HepG2 (cell line): ENCODE measurements around the gene ARHGAP33. TPM values are rescaled to one million over a fixed set of nuclear protein-coding genes. Genes with fewer than 3 reads are reported as not detected.
A peak's percentile ranks its signal among the peaks of the same experiment; 100 is the strongest.

Experiments
- CC2D1A ChIP-seq: sonication (generic); formaldehyde crosslinking; IDR thresholded peaks from 2 replicates; pipeline ENCODE4 v1.8.1; 2023; ENCODE audit warnings: mild to moderate bottlenecking, missing genetic modification reagents
- DNMT1 ChIP-seq: sonication (generic); formaldehyde crosslinking; IDR thresholded peaks from 2 replicates; pipeline ENCODE4 v1.5.1; 2020; ENCODE audit warnings: mild to moderate bottlenecking, missing genetic modification reagents
- FOXP1 ChIP-seq, 2 experiments: fragments of 450-650 bp in 1 of 2; IDR thresholded peaks; 2 replicates each; pipeline ENCODE4 v1.6.1; 2017 to 2018; ENCODE audit warnings: antibody characterized with exemption in 1 of 2
- HNF4G ChIP-seq, 2 experiments: sonication (generic) in 1 of 2; formaldehyde crosslinking in 1 of 2; IDR thresholded peaks; 2 replicates each; pipeline versions ENCODE4 v1.4.0 to v1.6.1; 2011 to 2020; ENCODE audit warnings: borderline replicate concordance in 2 of 2, low read depth in 2 of 2, mild to moderate bottlenecking in 2 of 2, low read length in 1 of 2, missing genetic modification reagents in 1 of 2, moderate library complexity in 1 of 2
- MAZ ChIP-seq, 2 experiments: sonication (generic) in 1 of 2; formaldehyde crosslinking in 1 of 2; IDR thresholded peaks; 2 replicates each; pipeline versions ENCODE4 v1.5.0 to v1.6.1; 2012 to 2020; ENCODE audit warnings: low read depth in 2 of 2, mild to moderate bottlenecking in 2 of 2, borderline replicate concordance in 1 of 2, improper control_type of control experiment in 1 of 2, low read length in 1 of 2, missing genetic modification reagents in 1 of 2, moderate library complexity in 1 of 2
- MIXL1 ChIP-seq: IDR thresholded peaks from 2 replicates; pipeline ENCODE4 v1.6.1; 2016
- MLLT10 ChIP-seq: sonication (generic); formaldehyde crosslinking; IDR thresholded peaks from 2 replicates; pipeline ENCODE4 v1.4.0; 2020; ENCODE audit warnings: missing genetic modification reagents
- NFYB ChIP-seq: sonication (generic); formaldehyde crosslinking; IDR thresholded peaks from 2 replicates; pipeline ENCODE4 v1.4.0; 2020; ENCODE audit warnings: missing genetic modification reagents
- PHF20 ChIP-seq: sonication (generic); formaldehyde crosslinking; IDR thresholded peaks from 2 replicates; pipeline ENCODE4 v1.5.0; 2020; ENCODE audit warnings: mild to moderate bottlenecking, missing genetic modification reagents
- PRMT3 ChIP-seq: sonication (generic); formaldehyde crosslinking; IDR thresholded peaks from 2 replicates; pipeline ENCODE4 v1.8.1; 2022; ENCODE audit warnings: low read depth, mild to moderate bottlenecking, moderate library complexity, missing genetic modification reagents, borderline replicate concordance
- RCOR2 ChIP-seq: IDR thresholded peaks from 2 replicates; pipeline ENCODE4 v1.6.1; 2016; ENCODE audit warnings: missing biosample characterization, missing genetic modification reagents
- RXRA ChIP-seq: sonication (generic); formaldehyde crosslinking; IDR thresholded peaks from 2 replicates; pipeline ENCODE4 v1.5.1; 2020; ENCODE audit warnings: missing genetic modification reagents
- ZFP36L2 ChIP-seq: sonication (generic); formaldehyde crosslinking; IDR thresholded peaks from 2 replicates; pipeline ENCODE4 v1.4.0; 2020; ENCODE audit warnings: missing genetic modification reagents
- ZMYM2 ChIP-seq: sonication (generic); formaldehyde crosslinking; IDR thresholded peaks from 2 replicates; pipeline ENCODE4 v1.8.0; 2022; ENCODE audit warnings: mild to moderate bottlenecking, missing genetic modification reagents
- ZNF317 ChIP-seq: sonication (generic); formaldehyde crosslinking; IDR thresholded peaks from 2 replicates; pipeline ENCODE4 v1.5.0; 2020; ENCODE audit warnings: mild to moderate bottlenecking, missing genetic modification reagents
- ZNF333 ChIP-seq: sonication (generic); formaldehyde crosslinking; IDR thresholded peaks from 2 replicates; pipeline ENCODE4 v1.4.0; 2020; ENCODE audit warnings: mild to moderate bottlenecking, missing genetic modification reagents, borderline replicate concordance
- ZNF44 ChIP-seq: sonication (generic); formaldehyde crosslinking; IDR thresholded peaks from 2 replicates; pipeline ENCODE4 v1.5.1; 2020; ENCODE audit warnings: mild to moderate bottlenecking, missing genetic modification reagents
- ZNF562 ChIP-seq: sonication (generic); formaldehyde crosslinking; IDR thresholded peaks from 2 replicates; pipeline ENCODE4 v1.8.0; 2022; ENCODE audit warnings: missing genetic modification reagents, borderline replicate concordance
- ZNF563 ChIP-seq: sonication (generic); formaldehyde crosslinking; IDR thresholded peaks from 2 replicates; pipeline ENCODE4 v1.8.0; 2022; ENCODE audit warnings: mild to moderate bottlenecking, moderate library complexity, missing genetic modification reagents
- ZNF7 ChIP-seq: IDR thresholded peaks from 2 replicates; pipeline ENCODE4 v1.6.1; 2016; ENCODE audit warnings: missing biosample characterization, missing genetic modification reagents
- ZNF709 ChIP-seq: sonication (generic); formaldehyde crosslinking; IDR thresholded peaks from 2 replicates; pipeline ENCODE4 v1.5.0; 2020; ENCODE audit warnings: mild to moderate bottlenecking, missing genetic modification reagents
- polyA plus RNA-seq, 8 experiments: library from polyadenylated mRNA; depleted of rRNA in 3 of 8; stranded (reverse) in 7 of 8; unstranded in 1 of 8; fragments of >200 nt; fragmentation: Illumina TruSeq in 4 of 8; extraction: Trizol in 4 of 8; gene quantifications; 2 replicates each; pipeline versions ENCODE4 v1.2.1 to v1.2.3, GENCODE V29; 2011 to 2016; ENCODE audit warnings: low read depth in 4 of 8, missing spikeins in 1 of 8, mixed read lengths in 1 of 8; ENCODE audit not compliant: insufficient read depth in 1 of 8
- total RNA-seq, 5 experiments: library from RNA; depleted of rRNA; stranded (reverse); fragments of >200 nt; fragmentation: Illumina TruSeq; extraction: Trizol; gene quantifications; 2 replicates each; pipeline ENCODE4 v1.2.3, GENCODE V29; 2016; ENCODE audit warnings: low read depth in 1 of 5
- TF ChIP-seq, protein P1 (sequence below): sonication (generic); formaldehyde crosslinking; IDR thresholded peaks from 2 replicates; pipeline ENCODE4 v1.5.0; 2020; ENCODE audit warnings: missing genetic modification reagents
- TF ChIP-seq, protein P2 (sequence below): sonication (generic); formaldehyde crosslinking; conservative IDR thresholded peaks from 2 replicates; pipeline ENCODE4 v1.4.0; 2020; ENCODE audit warnings: missing genetic modification reagents
- TF ChIP-seq, protein P3 (sequence below): sonication (generic); formaldehyde crosslinking; IDR thresholded peaks from 2 replicates; pipeline ENCODE4 v1.4.0; 2020; ENCODE audit warnings: missing genetic modification reagents, borderline replicate concordance

ARHGAP33 gene
- total and polyA plus RNA-seq, 2 of the 13 experiments (the other 11 are each of a cell fraction or from before 2014, with no cell fraction given): 1.3 to 2.7 TPM

DNA sequence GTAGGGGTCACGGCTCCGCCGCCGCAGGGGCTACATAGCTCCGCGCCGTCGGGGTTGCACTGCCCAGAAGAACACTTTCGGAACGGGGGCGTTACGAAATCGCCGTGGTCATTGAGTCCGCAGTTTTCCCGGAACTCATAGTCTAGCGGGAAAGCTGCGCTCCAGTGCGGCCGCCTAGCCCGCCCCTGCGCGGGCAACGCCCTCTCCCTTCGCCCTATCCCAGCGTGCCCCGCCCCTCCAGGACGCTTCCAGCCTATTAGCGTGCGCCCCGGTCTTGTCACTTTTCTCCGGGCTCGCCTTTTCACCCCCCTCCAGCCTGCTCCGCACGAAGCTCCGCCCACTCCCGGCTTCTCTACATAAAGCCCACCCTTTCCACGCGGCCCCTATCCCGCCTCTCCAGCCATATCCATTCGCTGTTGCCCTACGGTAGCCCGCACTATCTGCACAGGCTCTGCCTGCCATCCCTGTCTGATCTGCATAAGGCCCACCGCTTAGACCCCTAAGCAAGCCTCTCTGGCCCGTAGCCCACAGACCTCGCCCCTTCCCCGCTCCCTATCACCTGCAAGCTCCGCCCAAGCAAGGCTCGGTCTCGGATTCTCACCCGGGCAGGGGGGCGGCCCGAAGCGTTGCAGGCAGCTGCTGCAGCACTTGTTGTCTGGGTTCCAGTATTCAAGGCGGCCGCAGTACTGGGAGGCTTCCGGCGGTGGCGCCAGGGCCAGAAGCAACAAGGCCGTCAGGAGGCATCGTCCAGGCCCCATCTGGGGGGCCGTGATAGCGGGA lies 34.8 kb upstream of the ARHGAP33 start (continued):
- no peak for TF ChIP-seq PRMT3
- TF ChIP-seq RCOR2 (CRISPR knock-in tag): no peak
- TF ChIP-seq, protein P1, sequence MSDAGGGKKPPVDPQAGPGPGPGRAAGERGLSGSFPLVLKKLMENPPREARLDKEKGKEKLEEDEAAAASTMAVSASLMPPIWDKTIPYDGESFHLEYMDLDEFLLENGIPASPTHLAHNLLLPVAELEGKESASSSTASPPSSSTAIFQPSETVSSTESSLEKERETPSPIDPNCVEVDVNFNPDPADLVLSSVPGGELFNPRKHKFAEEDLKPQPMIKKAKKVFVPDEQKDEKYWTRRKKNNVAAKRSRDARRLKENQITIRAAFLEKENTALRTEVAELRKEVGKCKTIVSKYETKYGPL (CRISPR knock-in tag): no peak
- TF ChIP-seq MAZ (IDR thresholded peaks at IDR 0.05; ENCODE audit: borderline replicate concordance, low read depth, low read length): peak; percentile 49; the same call in 1 of the 2 replicates
- TF ChIP-seq MAZ (CRISPR knock-in tag; IDR thresholded peaks at IDR 0.05; ENCODE audit: low read depth): peak; percentile 79
- no peak for TF ChIP-seq ZNF562
- no peak for TF ChIP-seq ZNF7
- TF ChIP-seq CC2D1A (CRISPR knock-in tag): no peak
- TF ChIP-seq RXRA (CRISPR knock-in tag): peak; percentile 42; the same call in 1 of the 2 replicates
- TF ChIP-seq MIXL1 (CRISPR knock-in tag): peak; percentile 61; the same call in 1 of the 2 replicates
- TF ChIP-seq ZNF333 (CRISPR knock-in tag): no peak
- TF ChIP-seq ZNF44 (CRISPR knock-in tag): no peak
- no peak for TF ChIP-seq DNMT1 (CRISPR knock-in tag)
- no peak for TF ChIP-seq ZNF563
- peak; percentile 20; the same call in 1 of the 2 replicates for TF ChIP-seq PHF20 (CRISPR knock-in tag)
- TF ChIP-seq, protein P2, sequence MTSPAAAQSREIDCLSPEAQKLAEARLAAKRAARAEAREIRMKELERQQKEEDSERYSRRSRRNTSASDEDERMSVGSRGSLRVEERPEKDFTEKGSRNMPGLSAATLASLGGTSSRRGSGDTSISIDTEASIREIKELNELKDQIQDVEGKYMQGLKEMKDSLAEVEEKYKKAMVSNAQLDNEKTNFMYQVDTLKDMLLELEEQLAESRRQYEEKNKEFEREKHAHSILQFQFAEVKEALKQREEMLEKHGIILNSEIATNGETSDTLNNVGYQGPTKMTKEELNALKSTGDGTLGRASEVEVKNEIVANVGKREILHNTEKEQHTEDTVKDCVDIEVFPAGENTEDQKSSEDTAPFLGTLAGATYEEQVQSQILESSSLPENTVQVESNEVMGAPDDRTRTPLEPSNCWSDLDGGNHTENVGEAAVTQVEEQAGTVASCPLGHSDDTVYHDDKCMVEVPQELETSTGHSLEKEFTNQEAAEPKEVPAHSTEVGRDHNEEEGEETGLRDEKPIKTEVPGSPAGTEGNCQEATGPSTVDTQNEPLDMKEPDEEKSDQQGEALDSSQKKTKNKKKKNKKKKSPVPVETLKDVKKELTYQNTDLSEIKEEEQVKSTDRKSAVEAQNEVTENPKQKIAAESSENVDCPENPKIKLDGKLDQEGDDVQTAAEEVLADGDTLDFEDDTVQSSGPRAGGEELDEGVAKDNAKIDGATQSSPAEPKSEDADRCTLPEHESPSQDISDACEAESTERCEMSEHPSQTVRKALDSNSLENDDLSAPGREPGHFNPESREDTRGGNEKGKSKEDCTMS: no peak
- no peak; the same call in 1 of the 2 replicates for TF ChIP-seq HNF4G (IDR thresholded peaks at IDR 0.05; ENCODE audit: borderline replicate concordance, low read depth, low read length)
- no peak for TF ChIP-seq HNF4G (CRISPR knock-in tag; IDR thresholded peaks at IDR 0.05; ENCODE audit: borderline replicate concordance, low read depth)
- TF ChIP-seq MLLT10: no peak
- TF ChIP-seq NFYB: peak; percentile 88
- TF ChIP-seq, protein P3, sequence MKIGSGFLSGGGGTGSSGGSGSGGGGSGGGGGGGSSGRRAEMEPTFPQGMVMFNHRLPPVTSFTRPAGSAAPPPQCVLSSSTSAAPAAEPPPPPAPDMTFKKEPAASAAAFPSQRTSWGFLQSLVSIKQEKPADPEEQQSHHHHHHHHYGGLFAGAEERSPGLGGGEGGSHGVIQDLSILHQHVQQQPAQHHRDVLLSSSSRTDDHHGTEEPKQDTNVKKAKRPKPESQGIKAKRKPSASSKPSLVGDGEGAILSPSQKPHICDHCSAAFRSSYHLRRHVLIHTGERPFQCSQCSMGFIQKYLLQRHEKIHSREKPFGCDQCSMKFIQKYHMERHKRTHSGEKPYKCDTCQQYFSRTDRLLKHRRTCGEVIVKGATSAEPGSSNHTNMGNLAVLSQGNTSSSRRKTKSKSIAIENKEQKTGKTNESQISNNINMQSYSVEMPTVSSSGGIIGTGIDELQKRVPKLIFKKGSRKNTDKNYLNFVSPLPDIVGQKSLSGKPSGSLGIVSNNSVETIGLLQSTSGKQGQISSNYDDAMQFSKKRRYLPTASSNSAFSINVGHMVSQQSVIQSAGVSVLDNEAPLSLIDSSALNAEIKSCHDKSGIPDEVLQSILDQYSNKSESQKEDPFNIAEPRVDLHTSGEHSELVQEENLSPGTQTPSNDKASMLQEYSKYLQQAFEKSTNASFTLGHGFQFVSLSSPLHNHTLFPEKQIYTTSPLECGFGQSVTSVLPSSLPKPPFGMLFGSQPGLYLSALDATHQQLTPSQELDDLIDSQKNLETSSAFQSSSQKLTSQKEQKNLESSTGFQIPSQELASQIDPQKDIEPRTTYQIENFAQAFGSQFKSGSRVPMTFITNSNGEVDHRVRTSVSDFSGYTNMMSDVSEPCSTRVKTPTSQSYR (CRISPR knock-in tag): no peak
- TF ChIP-seq ZFP36L2 (CRISPR knock-in tag): no peak
- no peak; the same call in 1 of the 2 replicates for TF ChIP-seq ZNF317 (CRISPR knock-in tag)
- 0 out of 2 replicates have a peak, but pooled peaks have one; percentile 76 for TF ChIP-seq ZNF709 (CRISPR knock-in tag)
- no peak for TF ChIP-seq ZMYM2 (CRISPR knock-in tag)
- TF ChIP-seq FOXP1 (IDR thresholded peaks at IDR 0.05): no peak
- TF ChIP-seq FOXP1 (CRISPR knock-in tag; IDR thresholded peaks at IDR 0.05): no peak
